Parathyroid adenoma (tissue), 2 donors: ENCODE results near the gene KRTAP10-5.

ENCODE experiments used
- H2AFZ ChIP-seq: fragments of 300-600 bp; sonication (generic); one replicate; pipeline ENCODE4 v1.7.0; 2017; ENCODE audit warnings: antibody characterized with exemption, mild to moderate bottlenecking
- H3K27ac ChIP-seq: fragments of 300-600 bp; sonication (generic); one replicate; pipeline ENCODE4 v1.7.0; 2017
- H3K27me3 ChIP-seq: fragments of 300-600 bp; sonication (generic); one replicate; pipeline ENCODE4 v1.7.0; 2017; ENCODE audit warnings: low read length; ENCODE audit not compliant: control insufficient read depth, insufficient read depth
- H3K36me3 ChIP-seq: fragments of 300-600 bp; sonication (generic); one replicate; pipeline ENCODE4 v1.7.0; 2017; ENCODE audit warnings: low read length; ENCODE audit not compliant: control insufficient read depth, insufficient read depth
- H3K4me1 ChIP-seq: fragments of 300-600 bp; sonication (generic); one replicate; pipeline ENCODE4 v1.7.0; 2017; ENCODE audit warnings: control low read depth
- H3K4me2 ChIP-seq: fragments of 300-600 bp; sonication (generic); one replicate; pipeline ENCODE4 v1.7.0; 2017; ENCODE audit warnings: low read length
- H3K4me3 ChIP-seq: fragments of 300-600 bp; sonication (generic); one replicate; pipeline ENCODE4 v1.7.0; 2017; ENCODE audit warnings: low read depth, low read length
- H3K79me2 ChIP-seq: fragments of 300-600 bp; sonication (generic); one replicate; pipeline ENCODE4 v1.7.0; 2017; ENCODE audit warnings: control low read depth
- H3K9ac ChIP-seq: fragments of 300-600 bp; sonication (generic); one replicate; pipeline ENCODE4 v1.7.0; 2017; ENCODE audit warnings: mild to moderate bottlenecking
- H3K9me3 ChIP-seq: fragments of 300-600 bp; sonication (generic); one replicate; pipeline ENCODE4 v1.7.0; 2017; ENCODE audit warnings: low read length; ENCODE audit not compliant: control insufficient read depth
- TF ChIP-seq, protein P1 (sequence below): fragments of 300-600 bp; sonication (generic); IDR thresholded peaks from one replicate; pipeline ENCODE4 v1.7.0; 2017; ENCODE audit warnings: antibody characterized with exemption, mild to moderate bottlenecking
- donor health status: primary hyperparathyroidism.

Gene KRTAP10-5

DNA sequence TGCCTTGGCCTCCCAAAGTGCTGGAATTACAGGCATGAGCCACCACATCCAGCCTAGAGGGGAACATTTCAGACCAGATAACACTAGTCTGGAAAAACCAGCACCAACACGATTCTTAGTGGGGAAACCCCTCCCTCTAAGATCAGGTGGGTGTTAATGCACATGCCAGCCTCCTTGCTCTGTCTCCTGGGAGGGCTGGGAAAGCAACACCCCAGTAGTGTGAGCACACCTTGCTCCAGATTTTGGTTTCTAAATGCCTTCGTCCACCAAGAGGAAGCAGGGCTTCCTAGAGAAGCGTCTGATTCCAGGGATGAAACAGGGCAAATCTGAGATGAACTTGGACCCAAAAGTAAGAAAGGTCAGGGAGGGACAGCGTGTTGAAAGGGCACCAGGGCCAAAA lies 9.1 kb downstream of the KRTAP10-5 start:
- H3K4me2 ChIP-seq, result no peak overlapping the region
- H3K4me3 ChIP-seq, result no peak overlapping the region
- no peak overlapping the region for H3K27ac ChIP-seq
- no peaks in the 10 kb centered on the region for H3K79me2 ChIP-seq
- TF ChIP-seq, protein P1, sequence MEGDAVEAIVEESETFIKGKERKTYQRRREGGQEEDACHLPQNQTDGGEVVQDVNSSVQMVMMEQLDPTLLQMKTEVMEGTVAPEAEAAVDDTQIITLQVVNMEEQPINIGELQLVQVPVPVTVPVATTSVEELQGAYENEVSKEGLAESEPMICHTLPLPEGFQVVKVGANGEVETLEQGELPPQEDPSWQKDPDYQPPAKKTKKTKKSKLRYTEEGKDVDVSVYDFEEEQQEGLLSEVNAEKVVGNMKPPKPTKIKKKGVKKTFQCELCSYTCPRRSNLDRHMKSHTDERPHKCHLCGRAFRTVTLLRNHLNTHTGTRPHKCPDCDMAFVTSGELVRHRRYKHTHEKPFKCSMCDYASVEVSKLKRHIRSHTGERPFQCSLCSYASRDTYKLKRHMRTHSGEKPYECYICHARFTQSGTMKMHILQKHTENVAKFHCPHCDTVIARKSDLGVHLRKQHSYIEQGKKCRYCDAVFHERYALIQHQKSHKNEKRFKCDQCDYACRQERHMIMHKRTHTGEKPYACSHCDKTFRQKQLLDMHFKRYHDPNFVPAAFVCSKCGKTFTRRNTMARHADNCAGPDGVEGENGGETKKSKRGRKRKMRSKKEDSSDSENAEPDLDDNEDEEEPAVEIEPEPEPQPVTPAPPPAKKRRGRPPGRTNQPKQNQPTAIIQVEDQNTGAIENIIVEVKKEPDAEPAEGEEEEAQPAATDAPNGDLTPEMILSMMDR, result no peak
- H3K36me3 ChIP-seq, result no peaks in the 10 kb centered on the region
- no peak overlapping the region for H2AFZ ChIP-seq
- no peak overlapping the region for H3K9ac ChIP-seq
- H3K9me3 ChIP-seq, result no peaks in the 10 kb centered on the region
- no peaks in the 10 kb centered on the region for H3K4me1 ChIP-seq
- H3K27me3 ChIP-seq, result no peaks in the 10 kb centered on the region

- no peaks in the 10 kb centered on the region for H3K79me2 ChIP-seq
- no peak overlapping the region for H3K27ac ChIP-seq
- H3K27me3 ChIP-seq, result no peaks in the 10 kb centered on the region
- TF ChIP-seq, protein P1, result no peak
- H3K36me3 ChIP-seq, result no peaks in the 10 kb centered on the region
- no peak overlapping the region for H3K4me2 ChIP-seq
- no peak overlapping the region for H3K9ac ChIP-seq
- no peaks in the 10 kb centered on the region for H3K4me1 ChIP-seq
- no peak overlapping the region for H2AFZ ChIP-seq
- H3K9me3 ChIP-seq, result no peaks in the 10 kb centered on the region
- no peak overlapping the region for H3K4me3 ChIP-seq
Observed at GRCh38 chr21:44569861-44570517, 10.4 kb downstream of the KRTAP10-5 start.

DNA sequence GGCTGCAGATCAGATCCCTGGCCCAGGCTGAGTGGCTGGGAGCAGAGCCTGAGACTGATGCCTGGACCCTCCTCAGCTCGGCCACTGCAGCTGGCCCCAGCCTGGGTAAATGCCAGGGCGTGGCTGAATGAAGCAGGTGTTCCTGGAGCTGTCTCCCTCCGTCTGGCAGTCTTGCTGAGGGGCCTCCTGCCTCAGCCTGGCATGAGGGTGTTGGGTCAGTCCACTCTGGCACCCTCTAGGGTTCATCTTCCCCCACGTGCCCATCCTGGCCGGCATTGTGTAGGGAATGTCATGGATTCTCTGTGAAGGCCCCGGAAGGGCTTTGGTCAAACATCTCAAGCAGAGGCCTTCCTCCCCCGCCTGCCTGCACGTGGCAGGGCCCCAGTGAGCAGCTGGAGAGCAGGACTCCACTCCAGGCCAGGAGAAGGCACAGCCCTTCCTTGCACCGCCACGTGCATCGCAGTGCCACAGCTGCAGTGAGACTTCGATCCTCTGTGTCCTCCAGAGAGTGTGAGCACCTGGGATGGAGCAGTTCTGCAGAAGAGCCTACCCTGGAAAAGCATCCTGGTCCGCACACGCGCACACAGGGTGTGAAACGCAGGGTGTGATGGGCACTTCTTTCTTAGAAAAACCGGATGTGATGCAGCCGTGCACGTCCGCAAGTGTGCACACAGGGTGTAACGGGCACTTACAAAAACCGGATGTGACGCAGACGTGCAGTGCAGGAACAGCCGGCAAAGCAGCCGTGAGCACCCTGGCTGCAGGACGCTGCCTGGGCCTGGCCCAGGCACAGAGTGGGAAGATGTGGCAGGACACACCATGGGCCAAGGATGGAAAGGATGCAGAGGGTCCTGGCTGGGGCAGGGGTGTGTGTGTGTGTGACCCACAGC lies 11.5 kb downstream of the KRTAP10-5 start:
- H3K9me3 ChIP-seq, result no peaks in the 10 kb centered on the region
- TF ChIP-seq, protein P1, result no peak
- no peaks in the 10 kb centered on the region for H3K4me1 ChIP-seq
- H3K4me2 ChIP-seq, result no peak overlapping the region
- no peak overlapping the region for H3K27ac ChIP-seq
- no peak overlapping the region for H3K9ac ChIP-seq
- no peaks in the 10 kb centered on the region for H3K27me3 ChIP-seq
- no peaks in the 10 kb centered on the region for H3K79me2 ChIP-seq
- no peaks in the 10 kb centered on the region for H3K36me3 ChIP-seq
- H2AFZ ChIP-seq, result no peak overlapping the region
- no peak overlapping the region for H3K4me3 ChIP-seq

GRCh38 chr21:44568261-44568660 lies 12.1 kb downstream of the KRTAP10-5 start:
- H3K79me2 ChIP-seq, result no peaks in the 10 kb centered on the region
- no peaks in the 10 kb centered on the region for H3K27me3 ChIP-seq
- H2AFZ ChIP-seq, result no peak overlapping the region
- no peaks in the 10 kb centered on the region for H3K9me3 ChIP-seq
- H3K4me3 ChIP-seq, result no peak overlapping the region
- no peaks in the 10 kb centered on the region for H3K36me3 ChIP-seq
- H3K9ac ChIP-seq, result no peak overlapping the region
- TF ChIP-seq, protein P1, result no peak
- H3K4me1 ChIP-seq, result no peaks in the 10 kb centered on the region
- no peak overlapping the region for H3K27ac ChIP-seq
- no peak overlapping the region for H3K4me2 ChIP-seq
